Osteoblast (primary cell): Measurements from ENCODE around the gene MISP. TPM values are rescaled to one million over a fixed set of nuclear protein-coding genes. Genes with fewer than 3 reads are reported as not detected.
"Not testable (repeated sequence)": the region's sequence is repeated elsewhere in the genome, so short reads cannot be mapped to it uniquely, and the experiment has no call there.

Source experiments
- DNase-seq: peaks from one replicate; pipeline ENCODE4 v3.0.0; 2011; ENCODE audit warnings: low spot score, mixed read lengths; ENCODE audit not compliant: insufficient read length; ENCODE audit errors: missing footprints
- H2AFZ ChIP-seq: 2 replicates; pipeline ENCODE4 v1.6.0; 2011; ENCODE audit warnings: mild to moderate bottlenecking, low read length
- H3K27ac ChIP-seq: 2 replicates; pipeline ENCODE4 v1.5.1; 2011; ENCODE audit warnings: mild to moderate bottlenecking, low read depth, low read length, moderate library complexity
- H3K27me3 ChIP-seq: 2 replicates; pipeline ENCODE4 v1.6.0; 2012; ENCODE audit warnings: mild to moderate bottlenecking, control low read depth, inconsistent platforms, low read length, moderate library complexity; ENCODE audit not compliant: insufficient read depth
- H3K36me3 ChIP-seq: 2 replicates; pipeline ENCODE4 v1.5.1; 2011; ENCODE audit warnings: mild to moderate bottlenecking, low read length, control low read depth, moderate library complexity; ENCODE audit not compliant: insufficient read depth
- H3K4me1 ChIP-seq: 2 replicates; pipeline ENCODE4 v1.5.1; 2011; ENCODE audit warnings: mild to moderate bottlenecking, low read length, control low read depth, moderate library complexity; ENCODE audit not compliant: insufficient read depth
- H3K4me2 ChIP-seq: 2 replicates; pipeline ENCODE4 v1.6.0; 2011; ENCODE audit warnings: mild to moderate bottlenecking, low read length; ENCODE audit not compliant: insufficient read depth
- H3K4me3 ChIP-seq: fragments of 200-600 bp; sonication (generic); 3 replicates; pipeline ENCODE4 v1.5.1; 2012; ENCODE audit warnings: mild to moderate bottlenecking, low read length, inconsistent platforms; ENCODE audit not compliant: insufficient read depth
- H3K79me2 ChIP-seq: 2 replicates; pipeline ENCODE4 v1.6.0; 2012; ENCODE audit warnings: mild to moderate bottlenecking, low read length, control low read depth, inconsistent platforms; ENCODE audit not compliant: insufficient read depth
- H3K9me3 ChIP-seq: 2 replicates; pipeline ENCODE4 v1.5.1; 2011; ENCODE audit warnings: low read depth, low read length, control low read depth
- H4K20me1 ChIP-seq: 2 replicates; pipeline ENCODE4 v1.6.0; 2012; ENCODE audit warnings: mild to moderate bottlenecking, low read length, control low read depth; ENCODE audit not compliant: insufficient read depth
- CTCF ChIP-seq: IDR thresholded peaks from 2 replicates; pipeline ENCODE4 v1.5.1; 2011; ENCODE audit warnings: mild to moderate bottlenecking, low read depth, low read length, moderate library complexity; ENCODE audit errors: extremely low read depth
- total RNA-seq: library from RNA; depleted of rRNA; stranded (reverse); fragments of >200 nt; gene quantifications from 2 replicates; pipeline ENCODE4 v1.2.3, GENCODE V29; 2012

MISP gene
- total RNA-seq, 1 donor: 0.36 TPM

- DNase-seq: no peak
- Histone ChIP-seq H3K79me2 (no peaks in the 10 kb centered on the region), H3K9me3 (no peaks in the 10 kb centered on the region), H2AFZ (no peak overlapping the region), H3K4me3 (no peak overlapping the region), H3K4me1 (no peaks in the 10 kb centered on the region), H3K27ac (no peak overlapping the region), H3K4me2 (no peak overlapping the region), H4K20me1 (no peaks in the 10 kb centered on the region), H3K36me3 (no peaks in the 10 kb centered on the region), H3K27me3 (no peaks in the 10 kb centered on the region)
- no peak for TF ChIP-seq CTCF
Observed at GRCh38 chr19:728011-728410, 22.9 kb upstream of the MISP start.

- not testable (repeated sequence) for H3K9me3 ChIP-seq, H3K4me1 ChIP-seq, H4K20me1 ChIP-seq, H3K79me2 ChIP-seq, H3K4me2 ChIP-seq, H3K27me3 ChIP-seq, H2AFZ ChIP-seq, DNase-seq, H3K4me3 ChIP-seq, H3K27ac ChIP-seq, H3K36me3 ChIP-seq
Observed at GRCh38 chr19:729564-729963, 21.3 kb upstream of the MISP start.

GRCh38 chr19:729965-730668 lies 20.8 kb upstream of the MISP start:
- Histone ChIP-seq H3K4me1 (no peaks in the 10 kb centered on the region), H3K4me2 (no peak overlapping the region), H3K36me3 (no peaks in the 10 kb centered on the region)

GRCh38 chr19:731000-731399 lies 19.9 kb upstream of the MISP start:
- Histone ChIP-seq H3K79me2 (no peaks in the 10 kb centered on the region), H3K36me3 (no peaks in the 10 kb centered on the region), H3K4me3 (no peak overlapping the region), H3K4me1 (no peaks in the 10 kb centered on the region), H3K27ac (no peak overlapping the region), H3K9me3 (no peaks in the 10 kb centered on the region), H2AFZ (no peak overlapping the region), H4K20me1 (no peaks in the 10 kb centered on the region), H3K4me2 (no peak overlapping the region), H3K27me3 (no peaks in the 10 kb centered on the region)
- no peak for DNase-seq
- no peak for TF ChIP-seq CTCF

More at GRCh38 chr19:729965-730668, 20.8 kb upstream of the MISP start:
- H4K20me1 ChIP-seq: no peaks in the 10 kb centered on the region
- no peak for DNase-seq
- no peak overlapping the region for H3K27ac ChIP-seq
- H3K4me3 ChIP-seq: no peak overlapping the region
- H3K27me3 ChIP-seq: no peaks in the 10 kb centered on the region
- H2AFZ ChIP-seq: no peak overlapping the region
- no peaks in the 10 kb centered on the region for H3K9me3 ChIP-seq
- TF ChIP-seq CTCF: no peak
- H3K79me2 ChIP-seq: no peaks in the 10 kb centered on the region
